Measurements from ENCODE around the gene ANK3. TPM values are rescaled to one million over a fixed set of nuclear protein-coding genes. Genes with fewer than 3 reads are reported as not detected.

ANK3 gene
- total RNA-seq, 2 experiments from 2014 or later, result 24.0 to 25.2 TPM

DNA sequence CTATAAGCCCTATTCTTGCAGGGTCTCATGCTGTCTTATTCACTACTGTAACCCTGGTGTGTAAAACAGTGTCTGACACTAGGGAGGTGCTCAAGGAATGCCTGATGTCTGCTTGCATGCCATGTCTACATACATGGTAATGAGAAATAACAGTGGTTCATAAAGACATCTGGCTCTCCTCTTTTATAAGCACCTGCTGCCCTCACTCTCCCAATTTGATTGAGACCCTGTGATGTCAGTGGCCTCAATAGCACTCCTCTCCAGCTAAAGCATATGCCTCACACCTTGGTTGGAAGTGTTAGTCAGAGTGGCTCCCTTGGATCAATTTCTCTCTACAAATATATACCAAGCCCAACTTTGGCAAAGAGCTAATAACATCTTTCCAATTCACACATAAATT, 30.6 kb downstream of the ANK3 start:
- H3K4me3 Mint-ChIP-seq, result no peak overlapping the region
- H3K9me3 Mint-ChIP-seq (ENCODE audit: low read depth), result no peaks in the 10 kb centered on the region
- H3K4me1 Mint-ChIP-seq, result no peaks in the 10 kb centered on the region
- ATAC-seq (no peak), DNase-seq (no peak)
- intact Hi-C loops (cut with DNase I, micrococcal nuclease), result no loop called here
- H3K36me3 Mint-ChIP-seq (ENCODE audit: low read depth), result no peaks in the 10 kb centered on the region
- ChIA-PET CTCF (interaction anchor here (1.6 kb wide), 1 partner anchor 9 kb away, joined by 7 read pairs; no protein-coding TSS in a partner anchor), POLR2A (no interaction called here)
- H3K27ac Mint-ChIP-seq, result no peak overlapping the region
- H3K27me3 Mint-ChIP-seq, result no peaks in the 10 kb centered on the region

- POLR2A ChIA-PET, result no interaction called here
- intact Hi-C loops (cut with DNase I, micrococcal nuclease), result no loop called here
- Mint-ChIP-seq H3K27me3 (no peaks in the 10 kb centered on the region), H3K9me3 (ENCODE audit: low read depth) (no peaks in the 10 kb centered on the region), H3K27ac (no peak overlapping the region), H3K36me3 (ENCODE audit: low read depth) (no peaks in the 10 kb centered on the region), H3K4me1 (peaks cover 4% of the 10 kb centered on the region), H3K4me3 (no peak overlapping the region)
- CTCF ChIA-PET, result no interaction called here
- peak; percentile 99 for ATAC-seq
- DNase-seq, result peak; percentile 35
Observed at GRCh38 chr10:60358282-60358681, 31.4 kb downstream of the ANK3 start.

GRCh38 chr10:60353519-60354258, 36.0 kb downstream of the ANK3 start:
- ATAC-seq (no peak), DNase-seq (no peak)
- Mint-ChIP-seq H3K9me3 (ENCODE audit: low read depth) (no peaks in the 10 kb centered on the region), H3K4me1 (peaks cover 7% of the 10 kb centered on the region), H3K27ac (no peak overlapping the region), H3K4me3 (no peak overlapping the region), H3K27me3 (no peaks in the 10 kb centered on the region), H3K36me3 (ENCODE audit: low read depth) (no peaks in the 10 kb centered on the region)
- intact Hi-C loops (cut with DNase I, micrococcal nuclease), result no loop called here
- CTCF ChIA-PET, result no interaction called here
- POLR2A ChIA-PET, result no interaction called here

DNA sequence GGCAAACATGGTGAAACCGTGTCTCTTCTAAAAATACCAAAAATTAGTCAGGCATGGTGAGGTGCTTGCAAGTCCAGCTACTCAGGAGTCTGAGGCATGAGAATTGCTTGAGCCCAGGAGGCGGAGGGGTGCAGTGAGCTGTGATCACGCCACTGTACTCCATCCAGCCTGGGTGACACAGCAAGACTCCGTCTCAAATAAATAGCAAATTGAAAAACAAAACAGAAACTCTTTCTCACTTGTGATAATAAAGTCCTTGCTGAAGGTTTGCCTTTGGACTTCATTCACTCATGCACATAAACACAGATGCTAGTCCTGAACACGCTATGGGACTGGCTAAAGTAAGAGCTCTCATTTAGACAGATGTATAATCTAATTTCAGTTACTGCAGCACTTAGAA, 37.6 kb downstream of the ANK3 start:
- H3K4me3 Mint-ChIP-seq, result no peak overlapping the region
- DNase-seq (no peak), ATAC-seq (no peak)
- H3K27me3 Mint-ChIP-seq, result no peaks in the 10 kb centered on the region
- no peak overlapping the region for H3K27ac Mint-ChIP-seq
- intact Hi-C loops (cut with DNase I, micrococcal nuclease), result no loop called here
- H3K36me3 Mint-ChIP-seq (ENCODE audit: low read depth), result no peaks in the 10 kb centered on the region
- H3K4me1 Mint-ChIP-seq, result peaks cover 7% of the 10 kb centered on the region
- CTCF ChIA-PET, result interaction anchor here (0.7 kb wide), 1 partner anchor 13 kb away, joined by 3 read pairs; no protein-coding TSS in a partner anchor
- no peaks in the 10 kb centered on the region for H3K9me3 Mint-ChIP-seq (ENCODE audit: low read depth)
- POLR2A ChIA-PET, result no interaction called here

- Mint-ChIP-seq H3K4me1 (peaks cover 7% of the 10 kb centered on the region), H3K9me3 (ENCODE audit: low read depth) (no peaks in the 10 kb centered on the region), H3K27me3 (no peaks in the 10 kb centered on the region), H3K36me3 (ENCODE audit: low read depth) (no peaks in the 10 kb centered on the region), H3K4me3 (no peak overlapping the region), H3K27ac (no peak overlapping the region)
- DNase-seq, result no peak
- ChIA-PET CTCF (interaction anchor here (0.6 to 2.5 kb wide), 3 partner anchors 9 to 110 kb away, joined by 3 to 7 read pairs (median 4); no protein-coding TSS in a partner anchor), POLR2A (no interaction called here)
- ATAC-seq, result no peak
- intact Hi-C loops (cut with DNase I, micrococcal nuclease), result no loop called here
Observed at GRCh38 chr10:60351191-60351853, 38.4 kb downstream of the ANK3 start.

DNA sequence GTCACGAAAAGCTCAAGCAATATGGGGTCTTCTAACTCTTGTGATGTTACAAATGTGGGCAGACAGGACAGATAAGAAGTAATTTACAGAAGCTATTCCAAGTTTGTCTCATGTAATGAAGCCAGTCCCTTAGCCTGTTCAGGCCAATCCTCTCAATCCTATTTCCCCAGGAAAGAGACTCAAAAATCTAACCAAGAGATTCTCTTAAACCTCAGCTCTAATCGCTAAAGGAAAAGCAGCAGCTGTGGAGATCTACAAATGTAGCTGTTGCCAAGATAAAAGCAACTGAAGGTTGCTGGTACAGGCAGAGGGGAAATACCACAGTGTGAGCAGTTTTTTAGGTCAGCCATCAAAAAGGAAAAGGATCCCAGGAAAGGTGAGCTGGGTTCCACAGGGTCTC, 39.3 kb downstream of the ANK3 start:
- intact Hi-C loops (cut with DNase I, micrococcal nuclease), result no loop called here
- POLR2A ChIA-PET, result no interaction called here
- H3K4me1 Mint-ChIP-seq, result peaks cover 7% of the 10 kb centered on the region
- CTCF ChIA-PET, result interaction anchor here (0.6 to 2.5 kb wide), 3 partner anchors 10 to 129 kb away, joined by 3 to 7 read pairs (median 3); no protein-coding TSS in a partner anchor
- DNase-seq, result no peak
- no peak for ATAC-seq
- no peaks in the 10 kb centered on the region for H3K9me3 Mint-ChIP-seq (ENCODE audit: low read depth)
- no peaks in the 10 kb centered on the region for H3K36me3 Mint-ChIP-seq (ENCODE audit: low read depth)
- no peak overlapping the region for H3K4me3 Mint-ChIP-seq
- no peak overlapping the region for H3K27ac Mint-ChIP-seq
- H3K27me3 Mint-ChIP-seq, result no peaks in the 10 kb centered on the region

DNA sequence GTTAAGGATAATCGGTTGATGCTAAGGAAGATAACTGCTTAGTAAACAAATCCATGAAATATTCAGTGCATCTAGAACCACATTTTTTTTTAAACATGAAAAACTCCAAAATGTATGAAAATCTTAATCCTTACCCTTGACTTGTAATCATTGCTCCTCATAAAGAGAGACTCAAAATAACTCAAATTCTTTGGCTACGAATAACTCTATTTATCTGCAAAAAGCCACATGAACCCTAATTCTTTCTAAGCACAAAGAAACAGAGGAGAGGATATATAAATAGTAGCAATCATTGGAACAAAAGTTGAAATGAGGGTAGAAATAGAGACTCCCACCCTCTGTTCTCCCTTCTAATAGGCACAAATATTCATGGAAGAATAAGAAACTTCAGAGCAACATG, 40.2 kb downstream of the ANK3 start:
- no peaks in the 10 kb centered on the region for H3K36me3 Mint-ChIP-seq (ENCODE audit: low read depth)
- H3K4me1 Mint-ChIP-seq, result peaks cover 7% of the 10 kb centered on the region
- H3K9me3 Mint-ChIP-seq (ENCODE audit: low read depth), result no peaks in the 10 kb centered on the region
- CTCF ChIA-PET, result interaction anchor here (2.5 kb wide), 1 partner anchor 10 kb away, joined by 7 read pairs; no protein-coding TSS in a partner anchor
- H3K4me3 Mint-ChIP-seq, result no peak overlapping the region
- no peaks in the 10 kb centered on the region for H3K27me3 Mint-ChIP-seq
- intact Hi-C loops (cut with DNase I, micrococcal nuclease), result no loop called here
- ATAC-seq, result no peak
- no peak for DNase-seq
- no peak overlapping the region for H3K27ac Mint-ChIP-seq
- POLR2A ChIA-PET, result no interaction called here

- no peaks in the 10 kb centered on the region for H3K9me3 Mint-ChIP-seq (ENCODE audit: low read depth)
- H3K4me3 Mint-ChIP-seq, result no peak overlapping the region
- peaks cover 7% of the 10 kb centered on the region for H3K4me1 Mint-ChIP-seq
- ATAC-seq (no peak), DNase-seq (no peak)
- no peaks in the 10 kb centered on the region for H3K27me3 Mint-ChIP-seq
- H3K36me3 Mint-ChIP-seq (ENCODE audit: low read depth), result no peaks in the 10 kb centered on the region
- POLR2A ChIA-PET, result no interaction called here
- CTCF ChIA-PET, result interaction anchor here (2.5 kb wide), 1 partner anchor 11 kb away, joined by 7 read pairs; no protein-coding TSS in a partner anchor
- intact Hi-C loops (cut with DNase I, micrococcal nuclease), result no loop called here
- H3K27ac Mint-ChIP-seq, result no peak overlapping the region
Observed at GRCh38 chr10:60348982-60349381, 40.7 kb downstream of the ANK3 start.

DNA sequence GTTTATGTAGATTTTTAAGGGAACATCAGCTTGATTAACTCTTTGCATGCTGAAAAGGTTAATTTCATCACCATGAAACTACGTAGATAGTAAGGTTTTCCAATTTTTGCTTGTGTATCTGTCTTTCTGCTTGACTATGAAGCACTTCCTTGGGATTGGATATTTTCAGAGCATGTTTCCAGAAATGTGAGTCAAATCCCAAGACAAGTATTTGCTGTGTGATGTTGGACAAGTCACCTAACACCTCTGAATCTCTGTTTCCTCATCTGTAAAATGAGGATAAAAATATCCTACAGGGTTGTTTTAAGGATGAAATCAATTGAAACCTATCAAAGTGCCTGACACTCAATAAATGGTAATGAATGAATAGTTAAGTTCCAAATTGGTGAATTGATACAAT, 42.4 kb downstream of the ANK3 start:
- H3K4me1 Mint-ChIP-seq, result peaks cover 10% of the 10 kb centered on the region
- CTCF ChIA-PET, result no interaction called here
- ATAC-seq, result no peak
- H3K9me3 Mint-ChIP-seq (ENCODE audit: low read depth), result no peaks in the 10 kb centered on the region
- no peaks in the 10 kb centered on the region for H3K36me3 Mint-ChIP-seq (ENCODE audit: low read depth)
- no peaks in the 10 kb centered on the region for H3K27me3 Mint-ChIP-seq
- intact Hi-C loops (cut with DNase I, micrococcal nuclease), result no loop called here
- no peak overlapping the region for H3K4me3 Mint-ChIP-seq
- no peak overlapping the region for H3K27ac Mint-ChIP-seq
- POLR2A ChIA-PET, result no interaction called here
- DNase-seq, result no peak

GRCh38 chr10:60346661-60347060, 43.0 kb downstream of the ANK3 start:
- Mint-ChIP-seq H3K27ac (no peak overlapping the region), H3K36me3 (ENCODE audit: low read depth) (no peaks in the 10 kb centered on the region), H3K9me3 (ENCODE audit: low read depth) (no peaks in the 10 kb centered on the region), H3K27me3 (no peaks in the 10 kb centered on the region), H3K4me1 (peaks cover 12% of the 10 kb centered on the region), H3K4me3 (no peak overlapping the region)
- intact Hi-C loops (cut with DNase I, micrococcal nuclease), result no loop called here
- ChIA-PET POLR2A (no interaction called here), CTCF (interaction anchor here (0.5 kb wide), 1 partner anchor 14 kb away, joined by 3 read pairs; no protein-coding TSS in a partner anchor)
- no peak for ATAC-seq
- DNase-seq, result no peak

GRCh38 chr10:60343254-60343653, 46.4 kb downstream of the ANK3 start:
- Mint-ChIP-seq H3K27me3 (no peaks in the 10 kb centered on the region), H3K36me3 (ENCODE audit: low read depth) (no peaks in the 10 kb centered on the region), H3K4me1 (peaks cover 18% of the 10 kb centered on the region), H3K4me3 (no peak overlapping the region), H3K27ac (no peak overlapping the region), H3K9me3 (ENCODE audit: low read depth) (no peaks in the 10 kb centered on the region)
- CTCF ChIA-PET, result no interaction called here
- POLR2A ChIA-PET, result no interaction called here
- DNase-seq, result no peak
- intact Hi-C loops (cut with DNase I, micrococcal nuclease), result no loop called here
- ATAC-seq, result no peak

DNA sequence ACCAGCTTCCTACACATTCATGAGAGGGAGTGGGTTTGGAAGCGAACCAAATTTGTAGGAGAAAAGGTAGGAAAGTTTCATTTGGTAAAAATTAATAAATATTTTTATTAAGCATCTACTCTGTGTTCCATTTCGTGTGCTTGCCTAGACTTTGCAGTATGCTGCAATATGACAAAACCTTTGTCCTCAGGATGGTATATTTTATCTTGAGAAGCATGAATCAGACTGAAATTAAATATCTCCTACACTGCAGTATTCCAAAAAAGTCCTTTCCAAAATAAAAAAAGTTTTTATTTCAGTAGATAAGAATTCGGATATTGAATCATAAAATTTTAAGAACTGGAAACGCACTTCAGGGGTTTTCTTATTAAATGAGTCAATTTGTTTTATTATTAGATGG, 47.7 kb downstream of the ANK3 start:
- no peak overlapping the region for H3K27ac Mint-ChIP-seq
- H3K4me1 Mint-ChIP-seq, result peaks cover 18% of the 10 kb centered on the region
- CTCF ChIA-PET, result no interaction called here
- ATAC-seq, result no peak
- H3K4me3 Mint-ChIP-seq, result no peak overlapping the region
- H3K36me3 Mint-ChIP-seq (ENCODE audit: low read depth), result peaks cover 3% of the 10 kb centered on the region
- no peaks in the 10 kb centered on the region for H3K27me3 Mint-ChIP-seq
- H3K9me3 Mint-ChIP-seq (ENCODE audit: low read depth), result no peaks in the 10 kb centered on the region
- no peak for DNase-seq
- intact Hi-C loops (cut with DNase I, micrococcal nuclease), result no loop called here
- POLR2A ChIA-PET, result no interaction called here
